HTERT RPE-1 (cell line): ENCODE results near the gene NME7.
"Not testable (repeated sequence)": the region's sequence is repeated elsewhere in the genome, so short reads cannot be mapped to it uniquely, and the experiment has no call there.

Source experiments
- in situ Hi-C: fragments of 300-500 bp; cut with MboI; formaldehyde crosslinking; loops from 4 replicates; pipeline ENCODE4 v1.14.3; 2020; ENCODE audit warnings: low sequenced_read_pairs

The NME7 gene

GRCh38 chr1:169367686-169368405, at the start of gene NME7, which contains the start of gene BLZF1:
Gene NME7 (minus strand): TSS chr1:169367797. CDS start chr1:169367710, 87 bp downstream.
Gene BLZF1 (plus strand): TSS chr1:169368195. CDS start chr1:169369523, 1,328 bp downstream.
- in situ Hi-C loops: no loop called here

- in situ Hi-C loops: no loop called here
These were observed 47.4 kb upstream of the NME7 start for GRCh38 chr1:169414952-169415351.

DNA sequence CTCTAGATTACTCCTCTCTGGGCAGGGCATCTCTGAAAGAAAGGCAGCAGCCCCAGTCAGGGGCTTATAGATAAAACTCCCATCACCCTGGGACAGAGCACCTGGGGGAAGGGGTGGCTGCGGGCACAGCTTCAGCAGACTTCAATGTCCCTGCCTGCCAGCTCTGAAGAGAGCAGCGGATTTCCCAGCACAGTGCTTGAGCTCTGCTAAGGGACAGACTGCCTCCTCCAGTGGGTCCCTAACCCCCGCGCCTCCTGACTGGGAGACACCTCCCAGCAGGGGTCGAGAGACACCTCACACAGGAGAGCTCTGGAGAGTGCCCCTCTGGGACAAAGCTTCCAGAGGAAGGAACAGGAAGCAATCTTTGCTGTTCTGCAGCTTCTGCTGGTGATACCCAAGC, 40.7 kb upstream of the NME7 start:
- in situ Hi-C loops: not testable (repeated sequence)

DNA sequence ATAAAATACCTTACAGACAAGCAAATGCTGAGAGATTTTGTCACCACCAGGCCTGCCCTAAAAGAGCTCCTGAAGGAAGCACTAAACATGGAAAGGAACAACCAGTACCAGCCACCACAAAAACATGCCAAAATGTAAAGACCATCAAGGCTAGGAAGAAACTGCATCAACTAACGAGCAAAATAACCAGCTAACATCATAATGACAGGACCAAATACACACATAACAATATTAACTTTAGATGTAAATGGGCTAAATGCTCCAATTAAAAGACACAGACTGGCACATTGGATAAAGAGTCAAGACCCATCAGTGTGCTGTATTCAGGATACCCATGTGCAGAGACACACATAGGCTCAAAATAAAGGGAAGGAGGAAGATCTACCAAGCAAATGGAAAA, 35.0 kb upstream of the NME7 start:
- in situ Hi-C loops: not testable (repeated sequence)

- in situ Hi-C loops: no loop called here
These were observed 28.4 kb upstream of the NME7 start for GRCh38 chr1:169395955-169396354.

DNA sequence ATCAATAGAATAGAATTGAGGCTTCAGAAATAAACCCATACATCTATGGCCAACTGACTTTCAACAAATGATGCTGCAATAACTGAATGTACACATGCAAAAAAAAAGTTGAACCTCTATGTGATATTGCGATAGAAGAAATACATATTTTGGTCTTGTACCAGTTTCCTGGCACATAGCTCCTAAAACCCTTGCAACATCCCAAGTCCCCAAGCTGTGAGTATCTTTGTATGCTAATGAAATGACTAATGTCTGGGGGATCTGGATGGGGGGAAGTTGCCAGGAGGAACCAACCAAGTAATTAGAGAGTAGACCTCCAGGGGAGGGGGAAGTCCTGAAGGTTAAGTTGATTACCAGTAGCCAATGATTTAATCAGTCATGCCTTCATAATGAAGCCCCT, 24.8 kb upstream of the NME7 start:
- in situ Hi-C loops: no loop called here

- in situ Hi-C loops: no loop called here
These were observed 22.7 kb upstream of the NME7 start for GRCh38 chr1:169390303-169390702.

GRCh38 chr1:169387399-169387798, 19.8 kb upstream of the NME7 start:
- in situ Hi-C loops: no loop called here

- in situ Hi-C loops: no loop called here
These were observed 15.9 kb upstream of the NME7 start for GRCh38 chr1:169383449-169383848.

GRCh38 chr1:169381162-169381561, 13.6 kb upstream of the NME7 start:
- in situ Hi-C loops: no loop called here

DNA sequence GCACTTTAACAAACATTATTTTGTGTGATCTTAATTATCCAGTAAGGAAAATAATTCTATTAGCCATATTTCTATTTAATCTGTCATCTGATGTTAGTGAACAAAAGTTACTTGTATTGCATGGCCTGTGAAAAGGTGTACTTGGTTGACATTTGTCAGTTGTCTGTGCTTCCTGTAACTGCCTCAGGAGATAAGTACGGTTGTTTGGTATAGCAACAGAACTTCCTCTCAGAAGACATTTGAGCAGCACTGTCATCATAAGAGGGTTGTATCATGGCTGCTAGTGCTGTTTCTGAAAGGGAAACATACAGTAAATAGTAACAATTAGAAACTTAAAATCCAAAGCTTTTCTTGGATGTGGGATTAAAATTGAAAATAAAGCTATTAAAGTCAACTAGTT, 3.8 kb upstream of the NME7 start:
- in situ Hi-C loops: no loop called here

GRCh38 chr1:169368406-169368769, 791 bp upstream of the NME7 start:
- in situ Hi-C loops: no loop called here

GRCh38 chr1:169367096-169367685, 406 bp downstream of the NME7 start:
- in situ Hi-C loops: no loop called here

DNA sequence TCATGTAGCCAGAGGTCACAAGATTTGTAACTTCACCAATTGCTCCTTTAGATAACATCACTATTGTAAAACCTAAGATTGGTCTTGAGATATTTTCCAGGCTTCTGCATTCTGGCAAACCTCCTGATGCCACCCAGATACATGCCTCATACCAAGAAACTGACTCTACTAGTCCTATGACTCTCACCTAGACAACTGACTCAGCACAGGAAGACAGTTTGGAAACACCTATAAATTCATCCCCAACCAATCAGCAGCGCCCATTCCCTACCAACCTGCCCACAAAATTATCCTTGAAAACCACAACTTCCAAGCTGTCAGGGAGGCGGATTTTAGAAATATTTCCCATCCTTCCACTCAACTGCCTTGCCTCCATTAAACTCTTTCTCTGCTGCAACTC, 2.6 kb downstream of the NME7 start:
- in situ Hi-C loops: no loop called here

- in situ Hi-C loops: no loop called here
These were observed 4.4 kb downstream of the NME7 start for GRCh38 chr1:169363046-169363730.

DNA sequence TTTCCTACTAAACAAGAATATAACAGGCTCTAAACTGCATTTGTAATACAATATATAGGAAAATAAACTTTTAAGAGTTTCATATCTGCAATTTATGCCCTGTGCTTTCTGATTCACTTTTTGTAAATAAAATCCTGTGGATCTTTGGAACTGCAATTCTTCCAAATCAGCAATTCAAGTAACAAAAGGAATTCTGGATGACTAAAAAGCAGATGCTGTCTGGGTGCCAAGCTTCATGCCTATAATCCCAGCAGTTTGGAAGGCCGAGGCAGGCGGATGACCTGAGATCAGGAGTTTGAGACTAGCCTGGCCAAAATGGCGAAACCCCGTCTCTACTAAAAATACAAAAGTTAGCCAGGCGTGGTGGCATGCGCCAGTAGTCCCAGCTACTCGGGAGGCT, 6.3 kb downstream of the NME7 start:
- in situ Hi-C loops: no loop called here

GRCh38 chr1:169360415-169360814, 7.2 kb downstream of the NME7 start:
- in situ Hi-C loops: no loop called here

DNA sequence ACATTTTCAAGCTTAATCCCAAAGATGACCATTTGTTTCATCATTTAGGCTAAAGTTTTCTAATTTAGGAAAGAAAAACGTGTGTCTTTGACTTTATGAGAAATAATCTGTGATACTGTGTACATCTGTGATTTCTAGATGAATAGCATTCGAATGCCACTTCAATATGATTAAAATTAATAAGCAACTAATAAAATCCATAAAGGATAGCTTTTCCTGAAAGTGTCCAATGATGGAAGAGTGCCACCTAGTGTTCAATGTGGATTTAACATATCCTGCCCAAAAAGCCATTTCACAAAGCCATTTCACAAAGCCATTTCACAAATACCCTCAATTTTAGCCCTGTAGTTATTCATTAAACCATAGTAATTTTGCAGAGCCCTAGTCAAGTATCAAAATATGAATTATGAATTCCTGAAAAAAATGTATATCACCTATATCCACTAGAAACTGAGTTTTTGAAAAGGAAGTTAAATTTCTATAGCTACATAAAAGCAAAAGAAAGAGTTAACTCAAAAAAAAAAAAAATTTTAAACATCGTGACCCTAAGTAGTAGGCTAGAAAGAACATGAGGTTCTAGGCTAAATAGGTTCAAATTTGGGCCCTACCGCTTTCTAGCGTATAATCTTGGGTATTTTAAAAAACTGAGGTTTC, 19.1 kb downstream of the NME7 start:
- in situ Hi-C loops: no loop called here

DNA sequence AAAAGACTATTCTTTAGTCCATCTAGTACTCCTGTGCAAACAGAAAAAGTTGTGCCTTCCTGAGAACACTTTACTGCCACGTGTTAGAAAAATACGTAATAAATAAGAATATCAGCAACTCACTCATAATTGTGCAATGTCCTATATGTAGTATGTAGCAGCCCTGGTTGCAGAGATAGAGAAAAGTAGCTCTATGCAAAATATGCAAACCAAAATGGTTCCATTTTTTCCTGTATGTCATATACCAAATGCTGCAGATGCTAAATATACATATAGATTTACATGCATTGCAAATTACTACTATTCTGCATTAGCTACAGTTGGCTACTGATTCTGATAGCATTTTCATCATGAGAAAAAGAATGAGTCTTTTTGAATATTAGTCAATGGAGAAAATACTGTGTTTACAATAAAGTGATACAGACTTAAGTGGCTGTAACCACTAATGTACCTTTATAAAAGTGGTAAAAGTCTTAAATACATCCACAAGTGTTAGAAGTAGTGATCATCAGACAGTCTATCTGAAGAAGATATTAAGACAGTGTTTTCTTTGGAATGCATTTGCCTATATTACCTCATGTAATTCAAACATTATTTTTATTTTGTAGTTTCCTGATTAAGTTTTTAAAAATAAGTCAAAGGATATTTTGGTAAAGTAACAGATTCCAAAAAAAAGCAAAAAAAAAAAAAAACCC, 19.8 kb downstream of the NME7 start:
- in situ Hi-C loops: no loop called here

- in situ Hi-C loops: no loop called here
These were observed 21.5 kb downstream of the NME7 start for GRCh38 chr1:169346036-169346589.

GRCh38 chr1:169345511-169345910, 22.1 kb downstream of the NME7 start:
- in situ Hi-C loops: no loop called here
